HL-60 (cell line): ENCODE measurements around the gene PERM1.
"Not testable (repeated sequence)": the region's sequence is repeated elsewhere in the genome, so short reads cannot be mapped to it uniquely, and the experiment has no call there.

Experiments used
- DNase-seq, 2 experiments: peaks; one replicate each; pipeline ENCODE4 v3.0.0-alpha.2; 2010 to 2020; ENCODE audit warnings: low read depth in 1 of 2, low spot score in 1 of 2
- H3K27ac ChIP-seq: fragments of 250-450 bp; sonication (Bioruptor Pico); replicated peaks from 2 replicates; pipeline ENCODE4 v1.5.1; 2020; ENCODE audit warnings: mild to moderate bottlenecking, moderate library complexity
- H3K27me3 ChIP-seq: fragments of 250-450 bp; sonication (Bioruptor Pico); 2 replicates; pipeline ENCODE4 v1.5.1; 2021; ENCODE audit warnings: mild to moderate bottlenecking, moderate library complexity; ENCODE audit not compliant: insufficient read depth, poor library complexity, severe bottlenecking
- H3K4me3 ChIP-seq: replicated peaks from 2 replicates; pipeline ENCODE4 v1.5.1; 2011; ENCODE audit warnings: mild to moderate bottlenecking, control low read depth, low read length; ENCODE audit not compliant: insufficient read depth
- CTCF ChIP-seq: IDR thresholded peaks from one replicate; pipeline ENCODE4 v1.5.1; 2011; ENCODE audit warnings: low read length, control low read depth, inconsistent platforms; ENCODE audit not compliant: insufficient read depth
- GABPA ChIP-seq: IDR thresholded peaks from 2 replicates; pipeline ENCODE4 v1.6.1; 2012; ENCODE audit warnings: low read depth
- POLR2AphosphoS5 ChIP-seq: IDR thresholded peaks from 2 replicates; pipeline ENCODE4 v1.6.1; 2012; ENCODE audit warnings: low read depth
- REST ChIP-seq: IDR thresholded peaks from 2 replicates; pipeline ENCODE4 v1.6.1; 2012; ENCODE audit warnings: low read depth; ENCODE audit not compliant: insufficient replicate concordance
- SPI1 ChIP-seq: IDR thresholded peaks from 2 replicates; pipeline ENCODE4 v1.6.1; 2012; ENCODE audit warnings: low read depth, mild to moderate bottlenecking, borderline replicate concordance
- long read RNA-seq: library from polyadenylated mRNA; unstranded; transcript quantifications from one replicate; pipeline ENCODE4 v2.0.0, GENCODE V29; 2020

Gene PERM1
- long read RNA-seq: 0 reads

GRCh38 chr1:981955-982558 lies at the start of gene PERM1:
Gene PERM1, minus strand, starts transcription at chr1:982093. Its CDS starts 1,064 bp downstream, at chr1:981029.
- no peak within 1 kb of the TSS for H3K4me3 ChIP-seq
- peaks cover 34% of the 10 kb centered on the region for H3K27me3 ChIP-seq

GRCh38 chr1:1030867-1031658 lies 49.2 kb upstream of the PERM1 start:
- not testable (repeated sequence) for H3K27ac ChIP-seq, DNase-seq, H3K4me3 ChIP-seq
- H3K27me3 ChIP-seq: peaks cover 29% of the 10 kb centered on the region

More at GRCh38 chr1:981955-982558, at the start of gene PERM1:
- TF ChIP-seq SPI1: no peak
- no peak for TF ChIP-seq GABPA
- no peak for TF ChIP-seq POLR2AphosphoS5
- no peak for TF ChIP-seq CTCF
- TF ChIP-seq REST: no peak
- H3K27ac ChIP-seq: no peak within 1 kb of the TSS
- no peak for DNase-seq

GRCh38 chr1:1027791-1028190 lies 45.9 kb upstream of the PERM1 start:
- DNase-seq: no peak
- Histone ChIP-seq H3K27me3 (peaks cover 22% of the 10 kb centered on the region), H3K4me3 (no peak overlapping the region), H3K27ac (no peak overlapping the region)
- TF ChIP-seq REST (no peak), GABPA (no peak), POLR2AphosphoS5 (no peak), SPI1 (no peak), CTCF (no peak)

GRCh38 chr1:1026599-1027413 lies 44.9 kb upstream of the PERM1 start:
- TF ChIP-seq POLR2AphosphoS5: no peak
- peak; percentile 31; the same call in 1 of the 2 replicates for TF ChIP-seq SPI1
- TF ChIP-seq GABPA: no peak
- TF ChIP-seq REST: no peak
- no peak for TF ChIP-seq CTCF
- no peak for DNase-seq
- no peak overlapping the region for H3K27ac ChIP-seq
- no peak overlapping the region for H3K4me3 ChIP-seq
- H3K27me3 ChIP-seq: peaks cover 21% of the 10 kb centered on the region
